GM23248 (cell line): ENCODE measurements around the gene CACFD1. TPM values are rescaled to one million over a fixed set of nuclear protein-coding genes. Genes with fewer than 3 reads are reported as not detected.

ENCODE experiments used
- DNase-seq: peaks from one replicate; pipeline ENCODE4 v3.0.0-alpha.2; 2015
- H2AFZ ChIP-seq: fragments of 200-600 bp; sonication (generic); 2 replicates; pipeline ENCODE4 v1.6.1; 2016; ENCODE audit warnings: antibody characterized with exemption
- H3F3A ChIP-seq: fragments of 200-600 bp; sonication (generic); 2 replicates; pipeline ENCODE4 v1.6.1; 2016; ENCODE audit warnings: mild to moderate bottlenecking, antibody characterized with exemption, mixed run types; ENCODE audit not compliant: insufficient read depth
- H3K27ac ChIP-seq: fragments of 200-600 bp; sonication (generic); 2 replicates; pipeline ENCODE4 v1.5.1; 2016; ENCODE audit warnings: mild to moderate bottlenecking
- H3K27me3 ChIP-seq: fragments of 200-600 bp; sonication (generic); replicated peaks from 2 replicates; pipeline ENCODE4 v1.6.1; 2016; ENCODE audit warnings: mild to moderate bottlenecking; ENCODE audit not compliant: insufficient read depth
- H3K36me3 ChIP-seq: fragments of 200-600 bp; sonication (generic); 2 replicates; pipeline ENCODE4 v1.6.1; 2016; ENCODE audit warnings: low read depth, mild to moderate bottlenecking
- H3K4me1 ChIP-seq: fragments of 200-600 bp; sonication (generic); 2 replicates; pipeline ENCODE4 v1.6.1; 2016; ENCODE audit warnings: mild to moderate bottlenecking; ENCODE audit not compliant: insufficient read depth
- H3K4me2 ChIP-seq: fragments of 200-600 bp; sonication (generic); one replicate; pipeline ENCODE4 v1.6.1; 2016; ENCODE audit warnings: mild to moderate bottlenecking; ENCODE audit not compliant: unreplicated experiment
- H3K4me3 ChIP-seq: fragments of 200-600 bp; sonication (generic); 2 replicates; pipeline ENCODE4 v1.5.1; 2016; ENCODE audit warnings: mild to moderate bottlenecking
- H3K79me2 ChIP-seq: fragments of 200-600 bp; sonication (generic); 2 replicates; pipeline ENCODE4 v1.6.1; 2016; ENCODE audit warnings: mild to moderate bottlenecking; ENCODE audit not compliant: insufficient read depth
- H3K9ac ChIP-seq: fragments of 200-600 bp; sonication (generic); 2 replicates; pipeline ENCODE4 v1.6.1; 2016; ENCODE audit warnings: mild to moderate bottlenecking
- H3K9me2 ChIP-seq: fragments of 200-600 bp; sonication (generic); 2 replicates; pipeline ENCODE4 v1.6.1; 2016; ENCODE audit warnings: mixed run types, mild to moderate bottlenecking, moderate library complexity; ENCODE audit not compliant: insufficient read depth
- H3K9me3 ChIP-seq: fragments of 200-600 bp; sonication (generic); one replicate; pipeline ENCODE4 v1.6.1; 2017; ENCODE audit warnings: low read depth
- H4K20me1 ChIP-seq: fragments of 200-600 bp; sonication (generic); 2 replicates; pipeline ENCODE4 v1.6.0; 2016; ENCODE audit not compliant: insufficient read depth
- EZH2 ChIP-seq: fragments of 200-600 bp; sonication (generic); IDR thresholded peaks from 2 replicates; pipeline ENCODE4 v1.6.1; 2018; ENCODE audit warnings: antibody characterized with exemption, mild to moderate bottlenecking; ENCODE audit not compliant: insufficient read depth, poor library complexity, severe bottlenecking
- EZH2phosphoT487 ChIP-seq: fragments of 200-600 bp; sonication (generic); IDR thresholded peaks from 2 replicates; pipeline ENCODE4 v1.6.1; 2018; ENCODE audit warnings: antibody characterized with exemption, moderate library complexity, mild to moderate bottlenecking, low read depth; ENCODE audit not compliant: insufficient read depth
- WGBS, 2 experiments: methylation state at CpG; one replicate each; pipeline ENCODE4 v1.1.6; 2015 to 2017; ENCODE audit warnings: low lambda C conversion rate in 2 of 2, low coverage in 1 of 2; ENCODE audit errors: missing lambda C conversion rate in 2 of 2; 5-methylcytosine and 5-hydroxymethylcytosine counted together
- in situ Hi-C: fragments of 300-500 bp; cut with MboI; formaldehyde crosslinking; loops from 2 replicates; pipeline ENCODE4 v1.15.0; 2020
- polyA plus RNA-seq: library from polyadenylated mRNA; unstranded; fragments of >200 nt; fragmentation: Nextera tagmentation; extraction: Ambion mirVana; gene quantifications from 2 replicates; pipeline ENCODE4 v1.2.1, GENCODE V29; 2016
- total RNA-seq: library from RNA; depleted of rRNA; stranded (reverse); fragments of >200 nt; shearing (Covaris generic); gene quantifications from 2 replicates; pipeline ENCODE4 v1.2.3, GENCODE V29; 2014

Gene CACFD1
- total and polyA plus RNA-seq, 2 experiments from 2014 or later, result 4.7 to 7.0 TPM

- H2AFZ ChIP-seq, result no peak overlapping the region
- H3K36me3 ChIP-seq, result no peaks in the 10 kb centered on the region
- no peak for DNase-seq
- in situ Hi-C loops, result loop anchor here (5.0 to 25.0 kb wide), 2 partner anchors 298 to 448 kb away; partner anchors contain the start of gene GTF3C5
- no peaks in the 10 kb centered on the region for H3K4me1 ChIP-seq
- H3K9me3 ChIP-seq, result no peaks in the 10 kb centered on the region
- peaks cover 10% of the 10 kb centered on the region; the same call in 1 of the 2 replicates for H3K27me3 ChIP-seq
- no peak overlapping the region for H3K4me2 ChIP-seq
- no peak overlapping the region for H3K27ac ChIP-seq
- H4K20me1 ChIP-seq, result no peaks in the 10 kb centered on the region
- 38 to 40% methylated on average over 23 to 24 of the region's 25 CpGs for WGBS, 2 experiments
- no peaks in the 10 kb centered on the region for H3K9me2 ChIP-seq
- TF ChIP-seq EZH2phosphoT487, result no peak
- TF ChIP-seq EZH2, result no peak
- H3K79me2 ChIP-seq, result no peaks in the 10 kb centered on the region
- H3K4me3 ChIP-seq, result no peak overlapping the region
- no peak overlapping the region for H3K9ac ChIP-seq
- H3F3A ChIP-seq, result no peaks in the 10 kb centered on the region
Measured at GRCh38 chr9:133485531-133486260, 25.9 kb downstream of the CACFD1 start.

GRCh38 chr9:133487331-133487725, 27.6 kb downstream of the CACFD1 start:
- in situ Hi-C loops, result loop anchor here (5.0 to 25.0 kb wide), 2 partner anchors 300 to 450 kb away; partner anchors contain the start of gene GTF3C5
- DNase-seq, result no peak
- no peaks in the 10 kb centered on the region for H3K4me1 ChIP-seq
- no peak overlapping the region for H2AFZ ChIP-seq
- H3K79me2 ChIP-seq, result no peaks in the 10 kb centered on the region
- TF ChIP-seq EZH2phosphoT487, result no peak
- TF ChIP-seq EZH2, result no peak
- H3K9me2 ChIP-seq, result no peaks in the 10 kb centered on the region
- H3K27ac ChIP-seq, result no peak overlapping the region
- H4K20me1 ChIP-seq, result no peaks in the 10 kb centered on the region
- peaks cover 12% of the 10 kb centered on the region for H3K27me3 ChIP-seq
- H3K9me3 ChIP-seq, result no peaks in the 10 kb centered on the region
- H3K4me2 ChIP-seq, result no peak overlapping the region
- H3K9ac ChIP-seq, result no peak overlapping the region
- H3F3A ChIP-seq, result no peaks in the 10 kb centered on the region
- H3K4me3 ChIP-seq, result no peak overlapping the region
- H3K36me3 ChIP-seq, result no peaks in the 10 kb centered on the region
- 77 to 82% methylated on average over 8 of the region's 8 CpGs for WGBS, 2 experiments

- Histone ChIP-seq H3K9ac (no peak overlapping the region), H2AFZ (no peak overlapping the region), H3F3A (no peaks in the 10 kb centered on the region), H4K20me1 (no peaks in the 10 kb centered on the region), H3K9me3 (no peaks in the 10 kb centered on the region), H3K27me3 (peaks cover 12% of the 10 kb centered on the region), H3K4me2 (no peak overlapping the region), H3K9me2 (no peaks in the 10 kb centered on the region), H3K36me3 (no peaks in the 10 kb centered on the region), H3K27ac (no peak overlapping the region), H3K79me2 (no peaks in the 10 kb centered on the region), H3K4me1 (no peaks in the 10 kb centered on the region), H3K4me3 (no peak overlapping the region)
- no peak for DNase-seq
- TF ChIP-seq EZH2phosphoT487 (no peak), EZH2 (no peak)
- in situ Hi-C loops, result loop anchor here (5.0 to 25.0 kb wide), 2 partner anchors 301 to 451 kb away; partner anchors contain the start of gene GTF3C5
- 75 to 76% methylated on average over 18 of the region's 18 CpGs for WGBS, 2 experiments
Measured at GRCh38 chr9:133488686-133489252, 29.0 kb downstream of the CACFD1 start.

GRCh38 chr9:133489253-133490190, 29.7 kb downstream of the CACFD1 start:
- Histone ChIP-seq H3K4me2 (no peak overlapping the region), H3K4me3 (no peak overlapping the region), H3K9me2 (no peaks in the 10 kb centered on the region), H3K9ac (no peak overlapping the region), H3K9me3 (no peaks in the 10 kb centered on the region), H2AFZ (no peak overlapping the region), H3K4me1 (no peaks in the 10 kb centered on the region), H4K20me1 (no peaks in the 10 kb centered on the region), H3K36me3 (no peaks in the 10 kb centered on the region), H3F3A (no peaks in the 10 kb centered on the region), H3K27me3 (peaks cover 12% of the 10 kb centered on the region), H3K27ac (no peak overlapping the region), H3K79me2 (no peaks in the 10 kb centered on the region)
- DNase-seq, result no peak
- TF ChIP-seq EZH2, result no peak
- 69 to 75% methylated on average over 18 to 19 of the region's 19 CpGs for WGBS, 2 experiments
- in situ Hi-C loops, result loop anchor here (5.0 to 25.0 kb wide), 2 partner anchors 302 to 452 kb away; partner anchors contain the start of gene GTF3C5
